HCT116 (cell line): ENCODE data around the gene ZNF579. TPM values are rescaled to one million over a fixed set of nuclear protein-coding genes. Genes with fewer than 3 reads are reported as not detected.

Source experiments
- ATAC-seq: fragments of 200-7000 bp; cut with Tn5 transposase; 2 replicates; pipeline ENCODE4 v1.9.1; 2020; ENCODE audit warnings: mild to moderate bottlenecking, moderate library complexity
- BruUV-seq: library from RNA; stranded (reverse); fragments of 400-500 nt; replicated peaks from 2 replicates; lab custom pipeline; 2021; lab: Mats Ljungman, UMichigan
- CTCF ChIA-PET: fragments of 300-600 bp; sonication (Branson Sonifier 250); formaldehyde crosslinking; loops from one replicate; lab custom pipeline; 2021; ENCODE audit warnings: antibody characterized with exemption; lab: Charles Lee
- POLR2A ChIA-PET: fragments of 300-600, 350-600 bp; sonication (Branson Sonifier 250); formaldehyde crosslinking; loops from one replicate; lab custom pipeline; 2021; ENCODE audit warnings: antibody characterized with exemption; lab: Charles Lee
- RAD21 ChIA-PET, 2 experiments: fragments of 300-600 bp; sonication (Branson Sonifier 250); formaldehyde crosslinking; loops; one replicate each; lab custom pipeline; 2023; ENCODE audit warnings: low total read pairs in 2 of 2; ENCODE audit not compliant: uncharacterized antibody in 2 of 2, unreplicated experiment in 2 of 2, low non-redundant PET in 1 of 2; lab: Charles Lee
- DNase-seq: peaks from one replicate; pipeline ENCODE4 v3.0.0-alpha.2; 2010; ENCODE audit warnings: low read depth, low spot score
- H2AFZ ChIP-seq: fragments of 200-600 bp; shearing (Covaris generic), sonication (generic); 2 replicates; pipeline ENCODE4 v1.6.1; 2017; ENCODE audit warnings: low read depth, mixed run types, mixed read lengths, antibody characterized with exemption, low read length; ENCODE audit not compliant: poor library complexity, severe bottlenecking
- H3K27ac ChIP-seq: 2 replicates; pipeline ENCODE4 v1.5.1; 2012; ENCODE audit warnings: low read depth, low read length
- H3K27me3 ChIP-seq: fragments of 200-600 bp; sonication (generic); 2 replicates; pipeline ENCODE4 v1.6.1; 2016; ENCODE audit warnings: mixed run types, low read length, mixed read lengths; ENCODE audit not compliant: insufficient read depth
- H3K36me3 ChIP-seq, 2 experiments: fragments of 200-500 bp in 1 of 2; fragments of 200-600 bp in 1 of 2; sonication (Bioruptor generic) in 1 of 2; sonication (generic) in 1 of 2; 2 replicates each; pipeline versions ENCODE4 v1.5.1 to v1.6.1; 2014 to 2016; ENCODE audit warnings: low read length in 2 of 2, inconsistent platforms in 1 of 2, mixed read lengths in 1 of 2, mixed run types in 1 of 2; ENCODE audit not compliant: insufficient read depth in 2 of 2, control insufficient read depth in 1 of 2
- H3K4me1 ChIP-seq, 2 experiments: fragments of 200-600 bp in 1 of 2; sonication (generic) in 1 of 2; 2 replicates each; pipeline versions ENCODE4 v1.5.1 to v1.6.1; 2012 to 2017; ENCODE audit warnings: low read length in 2 of 2, inconsistent platforms in 1 of 2, mild to moderate bottlenecking in 1 of 2, mixed read lengths in 1 of 2, mixed run types in 1 of 2, moderate library complexity in 1 of 2; ENCODE audit not compliant: insufficient read depth in 2 of 2, control insufficient read depth in 1 of 2
- H3K4me2 ChIP-seq: fragments of 200-600 bp; sonication (generic); 2 replicates; pipeline ENCODE4 v1.6.1; 2017; ENCODE audit warnings: mixed run types, low read length, mixed read lengths
- H3K4me3 ChIP-seq, 2 experiments: fragments of 200-600 bp in 1 of 2; sonication (generic) in 1 of 2; replicated peaks in 1 of 2; 2 replicates each; pipeline ENCODE4 v1.5.1; 2011 to 2016; ENCODE audit warnings: low read length in 2 of 2, control low read depth in 1 of 2, low read depth in 1 of 2, mild to moderate bottlenecking in 1 of 2, mixed read lengths in 1 of 2, mixed run types in 1 of 2
- H3K79me2 ChIP-seq: fragments of 200-600 bp; sonication (generic); 2 replicates; pipeline ENCODE4 v1.6.1; 2017; ENCODE audit warnings: mild to moderate bottlenecking, mixed run types, low read length, moderate library complexity, mixed read lengths; ENCODE audit not compliant: insufficient read depth
- H3K9ac ChIP-seq: fragments of 200-600 bp; sonication (generic); 2 replicates; pipeline ENCODE4 v1.6.1; 2016; ENCODE audit warnings: low read length, mixed read lengths
- H3K9me2 ChIP-seq: fragments of 200-600 bp; sonication (generic), shearing (Covaris generic); 2 replicates; pipeline ENCODE4 v1.6.1; 2017; ENCODE audit warnings: mixed run types, mild to moderate bottlenecking, moderate library complexity; ENCODE audit not compliant: insufficient read depth
- H3K9me3 ChIP-seq, 2 experiments: fragments of 200-500 bp in 1 of 2; fragments of 200-600 bp in 1 of 2; sonication (Bioruptor generic) in 1 of 2; sonication (generic) in 1 of 2; 2 replicates each; pipeline ENCODE4 v1.6.1; 2014 to 2017; ENCODE audit warnings: low read length in 2 of 2, mixed read lengths in 2 of 2, inconsistent platforms in 1 of 2, low read depth in 1 of 2, mild to moderate bottlenecking in 1 of 2, mixed run types in 1 of 2, moderate library complexity in 1 of 2; ENCODE audit not compliant: control insufficient read depth in 1 of 2, insufficient read depth in 1 of 2
- H4K20me1 ChIP-seq: fragments of 200-600 bp; sonication (generic), shearing (Covaris generic); 2 replicates; pipeline ENCODE4 v1.6.1; 2017; ENCODE audit warnings: mixed run types, mild to moderate bottlenecking, moderate library complexity; ENCODE audit not compliant: insufficient read depth
- CBX3 ChIP-seq: IDR thresholded peaks from 2 replicates; pipeline ENCODE4 v1.6.1; 2012; ENCODE audit warnings: low read depth
- CEBPB ChIP-seq: IDR thresholded peaks from 2 replicates; pipeline ENCODE4 v1.6.1; 2012; ENCODE audit warnings: low read depth
- EGR1 ChIP-seq: IDR thresholded peaks from 2 replicates; pipeline ENCODE4 v1.6.1; 2012; ENCODE audit warnings: low read depth
- EZH2phosphoT487 ChIP-seq: fragments of 200-600 bp; IDR thresholded peaks from 2 replicates; pipeline ENCODE4 v1.6.1; 2018; ENCODE audit warnings: antibody characterized with exemption, borderline replicate concordance
- FOSL1 ChIP-seq: IDR thresholded peaks from 2 replicates; pipeline ENCODE4 v1.6.1; 2012; ENCODE audit warnings: low read depth
- JUND ChIP-seq: IDR thresholded peaks from 2 replicates; pipeline ENCODE4 v1.6.1; 2012
- POLR2AphosphoS5 ChIP-seq: IDR thresholded peaks from 2 replicates; pipeline ENCODE4 v1.6.1; 2011; ENCODE audit warnings: mild to moderate bottlenecking, low read depth, low read length, moderate library complexity
- RAD21 ChIP-seq: IDR thresholded peaks from 2 replicates; pipeline ENCODE4 v1.6.1; 2012; ENCODE audit warnings: low read depth, mild to moderate bottlenecking
- SRF ChIP-seq: IDR thresholded peaks from 2 replicates; pipeline ENCODE4 v1.6.1; 2012; ENCODE audit warnings: low read depth
- TCF7L2 ChIP-seq: IDR thresholded peaks from 2 replicates; pipeline ENCODE4 v1.7.0; 2011; ENCODE audit warnings: borderline replicate concordance, inconsistent platforms; ENCODE audit not compliant: insufficient read depth, insufficient read length; ENCODE audit errors: extremely low read depth
- YY1 ChIP-seq: IDR thresholded peaks from 2 replicates; pipeline ENCODE4 v1.6.1; 2011; ENCODE audit warnings: low read length, low read depth, moderate library complexity, mild to moderate bottlenecking; ENCODE audit not compliant: insufficient replicate concordance; ENCODE audit errors: extremely low read depth
- ZFX ChIP-seq: fragments of 450-650 bp; IDR thresholded peaks from 2 replicates; pipeline ENCODE4 v1.6.1; 2017
- ZNF274 ChIP-seq: fragments of 200-500 bp; sonication (Bioruptor generic); IDR thresholded peaks from 2 replicates; pipeline ENCODE4 v1.6.1; 2014; ENCODE audit warnings: mild to moderate bottlenecking, low read depth, low read length, inconsistent platforms
- intact Hi-C: fragments of 100-400 bp; cut with micrococcal nuclease; formaldehyde crosslinking; loops from 2 replicates; pipeline ENCODE4 v1.10.0; 2022
- total RNA-seq: library from RNA; stranded (reverse); gene quantifications from one replicate; pipeline ENCODE4 v1.2.1, GENCODE V29; 2021; ENCODE audit not compliant: unreplicated experiment
- TF ChIP-seq, protein P1 (sequence below), 3 experiments: fragments of 200-600 bp in 1 of 3; sonication (generic) in 1 of 3; IDR thresholded peaks in 2 of 3; conservative IDR thresholded peaks in 1 of 3; 2 replicates each; pipeline ENCODE4 v1.5.1; 2012 to 2017; ENCODE audit warnings: low read depth in 2 of 3, low read length in 2 of 3, antibody characterized with exemption in 1 of 3, borderline replicate concordance in 1 of 3, control low read depth in 1 of 3, mild to moderate bottlenecking in 1 of 3, mixed read lengths in 1 of 3, mixed run types in 1 of 3, moderate library complexity in 1 of 3; ENCODE audit not compliant: insufficient read depth in 1 of 3
- TF ChIP-seq, protein P2 (sequence below): IDR thresholded peaks from 2 replicates; pipeline ENCODE4 v1.6.1; 2012
- TF ChIP-seq, protein P3 (sequence below): IDR thresholded peaks from 2 replicates; pipeline ENCODE4 v1.6.1; 2012

Gene ZNF579
- total RNA-seq, 1 experiment from 2014 or later = 24.1 TPM

DNA sequence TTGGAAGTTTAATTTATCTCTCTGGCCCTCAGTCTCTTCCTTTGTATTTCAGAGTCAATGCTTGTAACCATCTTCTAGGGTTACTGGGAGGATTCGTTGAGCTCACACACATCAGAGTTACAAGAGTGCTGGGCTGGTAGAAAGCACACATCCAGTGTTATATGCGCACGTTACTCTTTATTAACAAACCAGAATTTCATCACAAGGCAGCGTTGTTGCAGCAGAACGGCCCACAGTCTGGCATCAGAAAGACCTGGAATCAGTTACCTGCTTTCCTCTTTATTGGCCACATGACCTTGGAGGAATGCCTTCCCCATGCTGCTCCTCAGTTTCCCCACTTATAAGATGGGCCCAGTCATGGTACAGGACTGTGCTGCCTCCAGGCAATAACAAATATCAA is 28.7 kb upstream of the ZNF579 start:
- H3K9me3 ChIP-seq = no peaks in the 10 kb centered on the region
- POLR2A ChIA-PET = interaction anchor here (1.3 kb wide), 1 partner anchor 10 kb away, joined by 3 read pairs; the partner anchor contains the start of gene FIZ1
- BruUV-seq = no TSS peak

More for the DNA sequence above, 28.7 kb upstream of the ZNF579 start:
- Histone ChIP-seq H3K4me3 (no peak overlapping the region), H3K27ac (no peak overlapping the region), H3K9me2 (no peaks in the 10 kb centered on the region), H4K20me1 (no peaks in the 10 kb centered on the region), H3K79me2 (peaks cover 50% of the 10 kb centered on the region), H3K4me1 (peaks cover 10 to 18% of the 10 kb centered on the region in 2 experiments), H3K9ac (no peak overlapping the region), H2AFZ (no peak overlapping the region), H3K27me3 (no peaks in the 10 kb centered on the region), H3K36me3 (peaks cover 6 to 18% of the 10 kb centered on the region in 2 experiments; a peak in 3 of 4 replicates), H3K4me2 (no peak overlapping the region)
- intact Hi-C loops = no loop called here
- CTCF ChIA-PET = no interaction called here
- ATAC-seq (no peak), DNase-seq (no peak)
- RAD21 ChIA-PET = no interaction called here
- TF ChIP-seq EGR1 (no peak), SRF (no peak), POLR2AphosphoS5 (no peak), FOSL1 (no peak), ZNF274 (no peak), TCF7L2 (no peak), YY1 (no peak), CBX3 (no peak), JUND (no peak), CEBPB (no peak), ZFX (no peak), RAD21 (no peak), EZH2phosphoT487 (no peak)
- TF ChIP-seq, protein P1, sequence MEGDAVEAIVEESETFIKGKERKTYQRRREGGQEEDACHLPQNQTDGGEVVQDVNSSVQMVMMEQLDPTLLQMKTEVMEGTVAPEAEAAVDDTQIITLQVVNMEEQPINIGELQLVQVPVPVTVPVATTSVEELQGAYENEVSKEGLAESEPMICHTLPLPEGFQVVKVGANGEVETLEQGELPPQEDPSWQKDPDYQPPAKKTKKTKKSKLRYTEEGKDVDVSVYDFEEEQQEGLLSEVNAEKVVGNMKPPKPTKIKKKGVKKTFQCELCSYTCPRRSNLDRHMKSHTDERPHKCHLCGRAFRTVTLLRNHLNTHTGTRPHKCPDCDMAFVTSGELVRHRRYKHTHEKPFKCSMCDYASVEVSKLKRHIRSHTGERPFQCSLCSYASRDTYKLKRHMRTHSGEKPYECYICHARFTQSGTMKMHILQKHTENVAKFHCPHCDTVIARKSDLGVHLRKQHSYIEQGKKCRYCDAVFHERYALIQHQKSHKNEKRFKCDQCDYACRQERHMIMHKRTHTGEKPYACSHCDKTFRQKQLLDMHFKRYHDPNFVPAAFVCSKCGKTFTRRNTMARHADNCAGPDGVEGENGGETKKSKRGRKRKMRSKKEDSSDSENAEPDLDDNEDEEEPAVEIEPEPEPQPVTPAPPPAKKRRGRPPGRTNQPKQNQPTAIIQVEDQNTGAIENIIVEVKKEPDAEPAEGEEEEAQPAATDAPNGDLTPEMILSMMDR (IDR thresholded peaks at IDR 0.05 in 2 of 3, conservative IDR thresholded peaks at IDR 0.05 in 1 of 3; ENCODE audit: borderline replicate concordance in 1 of 3, insufficient read depth in 1 of 3, low read depth in 2 of 3, low read length in 2 of 3) = no peak
- TF ChIP-seq, protein P2, sequence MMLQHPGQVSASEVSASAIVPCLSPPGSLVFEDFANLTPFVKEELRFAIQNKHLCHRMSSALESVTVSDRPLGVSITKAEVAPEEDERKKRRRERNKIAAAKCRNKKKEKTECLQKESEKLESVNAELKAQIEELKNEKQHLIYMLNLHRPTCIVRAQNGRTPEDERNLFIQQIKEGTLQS = no peak
- TF ChIP-seq, protein P3, sequence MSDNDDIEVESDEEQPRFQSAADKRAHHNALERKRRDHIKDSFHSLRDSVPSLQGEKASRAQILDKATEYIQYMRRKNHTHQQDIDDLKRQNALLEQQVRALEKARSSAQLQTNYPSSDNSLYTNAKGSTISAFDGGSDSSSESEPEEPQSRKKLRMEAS = no peak
- TF ChIP-seq, all 23 proteins: peak for 0
